NCI-H226 (cell line): ENCODE results near the gene PRTG.
"Not testable (repeated sequence)": the region's sequence is repeated elsewhere in the genome, so short reads cannot be mapped to it uniquely, and the experiment has no call there.

Experiments
- DNase-seq: peaks from one replicate; pipeline ENCODE4 v3.0.0-alpha.2; 2015

The PRTG gene

DNA sequence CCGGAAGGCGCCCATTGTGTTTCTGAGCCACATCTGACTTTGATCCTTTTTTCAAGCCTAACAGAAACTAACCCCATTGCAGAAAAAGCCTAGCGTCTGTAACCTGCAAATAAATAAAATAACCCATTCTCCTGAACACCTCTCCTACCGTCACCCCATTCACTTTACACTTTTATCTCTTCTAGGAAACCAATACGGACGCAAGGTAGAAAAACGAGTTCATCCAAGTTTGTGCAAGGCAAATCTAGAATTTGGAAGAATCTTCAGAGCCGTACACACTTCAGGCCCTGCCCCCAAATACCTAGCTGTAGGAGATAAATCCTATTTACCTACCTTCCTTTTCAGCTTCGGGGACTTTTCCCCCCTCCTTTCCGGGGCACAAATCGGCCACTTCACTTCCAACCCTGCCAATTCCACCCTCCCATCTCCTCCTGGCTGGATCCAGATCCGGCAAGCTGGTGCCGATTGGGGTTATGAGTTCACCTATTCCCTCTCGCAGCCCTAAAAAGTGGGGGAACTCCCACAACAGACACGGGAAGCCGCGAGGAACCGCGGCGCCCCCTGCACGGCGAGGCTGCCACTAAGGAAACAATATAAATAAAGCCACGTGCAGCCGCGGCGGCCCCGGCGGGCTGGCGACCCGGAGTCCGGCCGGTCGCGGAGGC, 987 bp downstream of the PRTG start:
- no peak for DNase-seq

DNA sequence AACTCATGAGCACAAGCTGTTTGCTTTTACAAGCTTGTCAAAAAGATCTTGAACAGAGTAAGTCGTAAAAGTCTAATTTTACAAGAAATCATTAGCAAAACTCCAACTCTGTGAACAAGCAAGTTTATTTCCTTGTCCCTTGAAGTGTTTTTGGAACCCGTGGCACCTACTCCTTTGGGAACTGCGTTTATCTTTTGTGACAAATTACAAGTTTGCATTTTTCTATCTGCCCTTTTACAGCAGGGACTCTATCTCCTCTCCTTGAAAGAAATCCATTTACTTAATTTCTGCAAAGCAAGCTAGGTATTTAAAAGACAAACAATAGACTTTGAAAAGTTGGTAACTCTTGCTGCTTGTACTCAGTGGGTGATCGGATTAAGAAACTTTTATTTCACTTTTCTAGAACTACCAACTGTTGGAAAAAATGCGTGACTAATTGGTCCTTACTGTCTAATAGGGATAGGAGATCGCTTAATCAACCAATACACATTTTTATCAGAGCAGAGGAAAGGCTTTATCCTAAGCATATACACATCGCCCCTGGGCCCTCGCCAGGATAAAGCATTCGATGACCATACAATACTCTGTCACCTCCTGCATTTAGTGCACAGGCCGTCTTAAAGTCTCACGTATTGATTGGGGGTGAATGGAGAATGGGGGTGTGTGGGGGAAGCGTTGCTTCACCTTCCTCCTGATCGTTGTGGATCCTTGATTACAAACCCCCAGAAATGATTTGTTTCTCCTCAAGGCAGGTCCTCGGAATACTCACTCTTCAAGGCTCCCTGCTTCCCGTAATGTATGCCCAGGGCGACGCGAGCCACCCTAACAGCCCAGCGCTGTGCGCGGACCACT, 1.7 kb downstream of the PRTG start:
- no peak for DNase-seq

GRCh38 chr15:55740359-55740878, 2.5 kb downstream of the PRTG start:
- no peak for DNase-seq

DNA sequence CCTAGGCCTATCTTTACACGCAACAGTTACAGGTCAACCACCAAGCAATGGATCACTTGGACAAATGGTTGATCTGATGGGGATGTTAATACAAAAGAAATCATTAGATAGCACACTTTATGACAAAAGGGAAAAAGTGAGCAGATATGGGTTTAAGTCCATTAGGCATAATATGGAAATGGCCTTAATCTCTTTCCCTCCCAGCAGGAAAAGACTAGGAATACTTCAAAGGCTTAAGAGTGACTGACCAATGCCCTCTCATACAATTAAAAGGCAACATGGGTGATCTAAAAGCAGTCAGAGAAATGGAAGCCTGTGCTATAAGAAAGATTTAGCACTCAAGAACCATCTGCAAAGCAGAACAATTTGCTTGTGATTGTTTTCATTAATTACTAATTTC, 3.3 kb downstream of the PRTG start:
- DNase-seq, result no peak

DNA sequence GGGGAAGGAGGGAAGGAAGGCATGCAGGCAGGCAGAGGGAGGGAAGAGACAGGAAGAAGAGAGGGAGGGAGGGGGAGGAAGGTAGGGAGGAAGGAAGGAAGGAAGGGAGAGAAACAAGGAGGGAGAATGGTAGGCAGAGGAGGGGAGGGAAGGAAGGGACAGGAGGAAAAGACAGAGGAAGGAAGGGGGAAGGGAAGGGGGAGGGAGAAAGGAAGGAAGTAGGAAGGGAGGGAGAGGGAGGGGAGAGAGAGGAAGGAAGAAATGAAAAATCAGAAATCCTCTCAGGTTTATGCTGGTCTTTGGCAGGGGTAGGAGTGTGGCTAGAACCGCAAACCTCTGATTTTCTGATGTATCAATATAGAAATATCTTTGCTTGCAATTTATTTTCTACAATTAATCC, 4.2 kb downstream of the PRTG start:
- no peak for DNase-seq

DNA sequence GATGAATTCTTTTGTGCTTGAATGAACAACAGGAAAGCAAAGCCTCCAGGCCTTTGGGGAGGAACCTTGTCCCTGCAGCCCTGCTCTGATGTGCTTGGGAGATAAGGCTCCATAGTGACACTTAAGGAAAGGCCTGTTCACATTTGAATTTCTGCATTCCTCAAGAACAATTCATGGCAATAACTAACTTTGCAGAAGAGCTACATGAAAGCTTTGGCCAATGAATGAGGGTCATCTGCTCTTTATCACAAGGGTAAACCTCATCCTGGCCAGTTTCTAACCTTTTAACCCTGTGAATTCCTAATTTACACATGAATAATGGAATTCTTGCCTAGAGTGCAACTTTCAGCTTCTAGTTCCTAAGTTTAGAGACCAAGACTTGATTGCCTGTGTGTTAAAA, 5.6 kb downstream of the PRTG start:
- DNase-seq, result peak; percentile 62

DNA sequence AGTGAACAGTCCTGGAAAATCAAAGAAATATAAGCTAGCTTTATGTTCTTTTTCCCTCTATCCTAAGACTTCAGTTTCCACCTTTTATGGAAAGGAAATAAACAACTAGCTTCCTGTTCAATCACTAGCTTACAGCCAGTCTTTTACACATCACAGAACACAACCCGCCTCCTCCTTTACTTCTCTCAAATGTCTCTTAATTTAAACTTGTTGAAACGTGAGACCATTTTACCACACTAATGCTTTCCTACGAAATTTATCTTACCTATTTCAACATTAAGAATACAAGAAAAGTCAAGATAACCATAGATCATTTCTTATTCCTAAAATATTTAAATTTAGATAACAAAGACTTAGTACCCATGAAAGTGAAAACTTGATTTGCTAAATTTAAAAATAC, 6.2 kb downstream of the PRTG start:
- DNase-seq, result no peak

DNA sequence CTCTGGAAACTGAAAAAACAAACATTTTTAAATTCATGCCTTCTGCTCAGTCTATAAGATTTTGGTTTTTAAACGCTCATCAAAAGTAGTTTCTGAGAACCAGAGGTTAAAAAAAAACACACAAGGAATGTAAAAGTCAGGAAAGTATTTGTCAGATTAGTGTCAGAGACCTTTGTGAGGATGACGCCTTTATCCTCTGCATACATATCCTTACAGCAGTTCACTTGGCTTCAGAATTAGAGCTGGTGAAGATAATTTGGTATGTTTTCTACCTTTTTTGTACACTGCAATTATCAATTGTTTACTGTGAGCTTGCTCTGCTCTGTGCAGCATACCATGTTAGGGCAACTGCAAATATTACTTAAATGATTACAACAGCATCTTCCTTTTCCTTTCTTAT, 8.3 kb downstream of the PRTG start:
- DNase-seq, result no peak

DNA sequence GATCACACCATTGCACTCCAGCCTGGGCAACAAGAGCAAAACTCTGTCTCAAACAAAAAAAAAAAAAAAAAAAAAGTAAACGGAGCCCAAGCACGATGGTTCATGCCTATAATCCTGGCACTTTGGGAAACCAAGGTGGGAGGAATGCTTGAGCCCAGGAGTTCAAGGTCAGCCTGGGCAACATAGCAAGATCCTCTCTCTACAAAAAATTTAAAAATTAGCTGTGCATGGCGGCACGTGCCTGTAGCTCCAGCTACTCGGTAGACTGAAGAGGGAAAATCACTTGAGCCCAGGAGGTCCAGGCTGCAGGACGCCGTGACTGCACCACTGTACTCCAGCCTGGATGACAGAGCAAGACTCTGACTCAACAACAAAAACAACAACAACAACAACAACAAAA, 9.5 kb downstream of the PRTG start:
- DNase-seq, result not testable (repeated sequence)

GRCh38 chr15:55721554-55722185, 21.3 kb downstream of the PRTG start:
- no peak for DNase-seq

DNA sequence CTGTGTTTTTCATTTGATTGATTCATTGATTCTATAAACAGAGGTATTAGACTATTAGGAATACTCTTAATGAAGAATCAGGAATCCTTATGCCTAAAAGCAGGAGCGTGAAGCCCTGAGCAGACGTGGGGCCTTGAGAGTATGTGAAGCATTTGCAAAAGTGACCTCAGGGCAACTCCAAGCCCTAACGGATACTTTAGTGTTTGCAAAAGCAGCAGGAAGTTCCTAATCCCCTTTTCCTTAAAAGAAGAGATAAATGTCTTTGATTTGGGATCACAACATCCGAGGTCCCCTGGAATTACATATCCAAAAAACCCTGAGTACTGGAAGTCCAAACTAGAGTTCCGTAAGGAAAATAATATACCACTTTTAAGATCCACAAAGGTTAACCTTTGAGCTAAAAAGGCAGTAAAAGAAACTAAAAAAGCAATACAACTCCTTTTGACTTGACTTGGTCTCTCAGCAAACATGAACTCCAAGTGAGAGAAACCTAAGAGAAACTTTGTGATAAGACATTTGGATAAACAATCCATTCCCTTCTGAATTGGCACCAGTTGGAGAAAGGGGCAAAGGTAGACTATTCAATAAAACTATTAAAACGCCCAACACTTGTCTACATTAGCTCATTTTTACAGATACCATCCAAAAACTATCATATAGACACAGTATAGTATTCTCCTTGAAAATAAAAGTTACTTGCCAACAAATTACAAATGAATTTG, 27.4 kb downstream of the PRTG start:
- DNase-seq, result no peak

- no peak for DNase-seq
Measured at GRCh38 chr15:55714064-55714463, 28.9 kb downstream of the PRTG start.

DNA sequence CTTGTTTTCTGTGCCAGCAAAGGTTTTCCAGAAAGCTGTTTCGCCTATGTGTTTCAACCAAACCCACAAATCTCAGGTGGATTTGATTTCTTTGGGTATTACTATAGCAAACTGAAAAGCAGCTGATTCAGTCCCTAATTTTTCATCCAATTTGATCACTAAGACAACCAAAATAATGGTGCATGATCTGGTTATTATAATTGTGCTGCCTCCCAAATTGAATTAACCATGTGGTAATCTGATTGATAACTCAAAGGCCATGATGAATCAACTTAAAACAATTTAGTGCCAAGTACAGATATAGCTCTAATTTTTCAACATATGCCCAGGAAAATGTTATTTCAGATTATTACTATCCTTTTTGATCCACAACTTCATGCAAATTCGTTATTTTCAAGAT, 30.6 kb downstream of the PRTG start:
- no peak for DNase-seq

- DNase-seq, result no peak
Measured at GRCh38 chr15:55710286-55710685, 32.7 kb downstream of the PRTG start.

DNA sequence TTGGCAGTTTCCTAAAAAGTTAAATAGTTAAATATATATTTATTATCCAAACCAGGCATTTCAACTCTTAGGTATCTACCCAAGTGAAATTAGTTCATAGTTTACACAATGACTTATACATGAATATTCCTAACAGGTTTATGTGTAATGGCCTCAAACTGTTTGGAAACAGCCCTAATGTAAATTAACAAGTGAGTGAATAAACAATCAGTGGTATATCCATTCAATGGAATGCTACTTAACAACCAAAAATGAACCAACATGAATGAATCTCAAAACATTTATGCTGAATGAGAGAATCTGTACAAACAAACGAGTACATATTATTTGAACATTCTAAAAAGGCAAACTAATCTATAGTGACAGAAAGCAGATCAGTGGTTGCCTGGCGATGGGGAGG, 33.5 kb downstream of the PRTG start:
- no peak for DNase-seq

DNA sequence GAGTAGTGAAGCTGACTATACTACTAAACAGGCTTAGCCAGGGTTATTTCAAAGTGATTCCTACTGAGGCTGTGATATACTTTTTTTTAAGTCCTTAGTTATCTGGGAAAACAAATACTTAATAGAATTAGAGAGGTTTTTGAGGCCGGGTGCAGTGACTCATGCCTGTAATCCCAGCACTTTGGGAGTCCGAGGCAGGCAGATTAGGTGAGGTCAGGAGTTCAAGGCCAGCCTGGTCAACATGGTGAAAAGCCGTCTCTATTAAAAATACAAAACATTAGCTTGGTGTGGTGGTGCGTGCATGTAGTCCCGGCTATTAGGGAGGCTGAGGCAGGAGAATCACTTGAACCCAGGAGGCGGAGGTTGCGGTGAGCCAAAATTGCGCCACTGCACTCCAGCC, 34.2 kb downstream of the PRTG start:
- no peak for DNase-seq

- no peak for DNase-seq
Measured at GRCh38 chr15:55707951-55708350, 35.0 kb downstream of the PRTG start.

DNA sequence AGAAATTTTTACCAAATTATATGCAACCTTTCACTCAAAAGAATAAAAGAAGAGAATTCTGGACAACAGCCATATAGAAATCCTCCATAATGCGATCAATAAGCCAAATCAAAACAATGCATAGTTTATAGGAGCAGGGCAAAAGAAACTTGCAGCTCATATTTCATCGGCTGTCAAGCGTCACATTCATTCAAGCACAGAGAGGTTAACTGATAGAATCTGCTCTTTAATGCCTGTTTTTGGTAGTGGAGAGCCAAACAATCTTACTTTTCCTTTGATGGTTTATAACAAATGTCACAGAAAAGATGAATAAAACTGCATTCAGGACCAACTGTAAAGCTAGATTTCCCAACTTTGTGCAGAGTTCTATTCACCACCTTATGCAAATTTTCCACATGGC, 35.4 kb downstream of the PRTG start:
- DNase-seq, result no peak

DNA sequence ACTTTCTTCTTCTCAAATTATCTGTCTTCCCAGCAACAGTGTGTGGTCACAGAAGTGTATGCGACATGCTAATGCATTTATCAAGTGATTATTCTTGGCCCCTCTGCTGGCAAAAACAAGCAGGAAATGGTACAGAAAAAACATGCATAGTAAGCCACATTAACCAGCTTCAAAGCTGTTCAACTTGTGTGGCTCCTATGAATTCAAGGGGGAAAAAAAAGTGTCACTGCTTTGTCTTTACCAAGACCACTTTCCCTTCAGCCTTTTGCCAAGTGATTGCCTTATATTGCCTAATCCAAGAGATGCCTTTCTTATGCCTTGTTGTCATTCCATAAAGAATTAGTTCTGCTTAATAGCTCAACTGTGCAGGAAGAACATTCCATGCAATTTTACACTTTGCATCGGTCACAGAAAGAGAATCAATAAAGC, 39.1 kb downstream of the PRTG start:
- DNase-seq, result no peak

DNA sequence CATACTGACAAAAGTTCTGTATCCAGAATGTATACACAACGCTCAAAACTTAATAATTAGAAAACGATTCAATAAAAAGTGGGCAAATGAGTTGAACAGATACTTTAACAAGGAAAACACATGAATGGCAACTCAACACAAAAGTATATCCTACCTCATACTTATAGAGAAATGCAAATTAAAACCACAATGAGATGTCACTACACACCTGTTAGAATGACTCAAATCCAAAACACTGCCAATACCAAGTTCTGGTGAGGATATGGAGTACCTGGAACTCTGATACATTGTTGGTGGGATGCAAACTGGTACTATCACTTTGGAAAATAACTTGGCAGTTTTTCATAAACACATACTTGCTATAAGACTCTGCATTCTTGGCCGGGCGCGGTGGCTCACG, 42.1 kb downstream of the PRTG start:
- no peak for DNase-seq

DNA sequence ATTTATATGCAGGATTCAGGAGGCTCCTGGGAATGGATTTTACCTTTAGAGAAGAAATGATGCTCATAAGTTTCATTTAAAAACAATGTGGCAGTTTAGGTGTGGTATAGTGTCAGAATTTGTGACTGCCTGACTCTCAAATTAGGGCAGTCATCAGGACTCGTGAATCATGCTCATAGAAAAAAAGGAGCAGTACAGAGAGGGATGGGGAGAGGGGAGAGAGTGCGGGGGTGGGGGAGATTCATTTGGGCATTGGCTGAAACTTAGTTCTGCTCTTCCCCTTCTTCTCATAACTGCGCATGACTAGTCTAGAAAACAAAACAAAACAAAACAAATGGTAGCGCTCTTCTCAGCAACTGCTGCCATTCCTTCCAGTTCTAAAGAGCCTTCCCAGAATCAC, 44.3 kb downstream of the PRTG start:
- no peak for DNase-seq

DNA sequence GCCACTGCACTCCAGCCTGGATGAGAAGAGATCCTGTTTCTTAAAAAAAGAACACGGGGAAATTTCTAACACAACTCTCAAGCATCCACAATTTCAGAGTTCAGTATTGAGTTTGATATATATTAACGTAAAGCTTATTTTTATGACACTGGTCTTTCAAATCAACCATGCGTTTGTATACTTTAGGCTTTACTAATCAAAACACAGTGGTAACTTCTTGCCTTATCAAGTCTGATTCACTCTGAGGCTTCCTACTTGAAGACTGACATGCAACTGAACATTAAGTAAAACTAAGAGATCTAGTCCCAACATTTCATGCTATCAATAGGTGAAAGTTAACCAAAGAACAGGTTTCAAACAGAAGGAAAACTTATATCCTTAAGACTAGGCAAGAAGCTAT, 46.7 kb downstream of the PRTG start:
- peak; percentile 30 for DNase-seq

GRCh38 chr15:55695432-55695831, 47.5 kb downstream of the PRTG start:
- DNase-seq, result no peak
